Ishikawa (cell line): Measurements from ENCODE around the gene SLC39A1.

Experiments
- CREB1 ChIP-seq: IDR thresholded peaks from 2 replicates; pipeline ENCODE4 v1.6.1; 2012; ENCODE audit warnings: low read depth
- EGR1 ChIP-seq: IDR thresholded peaks from 2 replicates; pipeline ENCODE4 v1.6.1; 2012
- EP300 ChIP-seq: IDR thresholded peaks from 2 replicates; pipeline ENCODE4 v1.6.1; 2012; ENCODE audit warnings: borderline replicate concordance
- NFIC ChIP-seq: IDR thresholded peaks from 2 replicates; pipeline ENCODE4 v1.6.1; 2012
- REST ChIP-seq: IDR thresholded peaks from 2 replicates; pipeline ENCODE4 v1.6.1; 2012; ENCODE audit warnings: low read depth, mild to moderate bottlenecking
- TAF1 ChIP-seq: IDR thresholded peaks from 2 replicates; pipeline ENCODE4 v1.6.1; 2012; ENCODE audit warnings: low read depth, mild to moderate bottlenecking
- TCF12 ChIP-seq: IDR thresholded peaks from 2 replicates; pipeline ENCODE4 v1.6.1; 2012; ENCODE audit warnings: low read depth
- YY1 ChIP-seq: IDR thresholded peaks from 2 replicates; pipeline ENCODE4 v1.6.1; 2012; ENCODE audit warnings: low read depth

DNA sequence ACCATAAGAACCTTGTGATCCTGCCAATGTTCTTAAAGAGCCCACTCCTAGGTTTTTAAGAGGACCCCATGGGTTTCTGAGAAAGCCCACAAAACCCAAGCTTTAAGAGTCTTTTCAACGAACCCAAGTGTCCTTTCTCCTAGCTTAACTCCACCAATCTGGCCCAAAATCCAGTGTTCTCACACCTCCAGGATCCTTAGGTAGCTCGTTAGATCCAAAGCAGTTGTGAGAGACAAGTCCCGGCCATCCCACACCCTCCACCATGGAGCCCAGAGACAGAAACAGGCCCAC, 18.6 kb downstream of the SLC39A1 start:
- TF ChIP-seq YY1 (no peak), CREB1 (no peak), EP300 (no peak), REST (no peak), EGR1 (no peak), TCF12 (no peak), NFIC (no peak), TAF1 (no peak)
